Activated T-helper 1 cell treated with anti-CD3 and anti-CD28 coated beads, Interleukin-2, amount 50 U/mL, for 16 hours (primary cell): ENCODE data around the gene MKI67.

Experiments used
- DNase-seq, 2 donors: peaks; one replicate each; pipeline ENCODE4 v3.0.0-alpha.2; 2020; ENCODE audit warnings: low read depth in 1 of 2, low spot score in 1 of 2

The MKI67 gene

GRCh38 chr10:128086003-128086863, 40.0 kb downstream of the MKI67 start:
- DNase-seq: no peak

GRCh38 chr10:128084991-128085390, 41.2 kb downstream of the MKI67 start:
- no peak for DNase-seq

DNA sequence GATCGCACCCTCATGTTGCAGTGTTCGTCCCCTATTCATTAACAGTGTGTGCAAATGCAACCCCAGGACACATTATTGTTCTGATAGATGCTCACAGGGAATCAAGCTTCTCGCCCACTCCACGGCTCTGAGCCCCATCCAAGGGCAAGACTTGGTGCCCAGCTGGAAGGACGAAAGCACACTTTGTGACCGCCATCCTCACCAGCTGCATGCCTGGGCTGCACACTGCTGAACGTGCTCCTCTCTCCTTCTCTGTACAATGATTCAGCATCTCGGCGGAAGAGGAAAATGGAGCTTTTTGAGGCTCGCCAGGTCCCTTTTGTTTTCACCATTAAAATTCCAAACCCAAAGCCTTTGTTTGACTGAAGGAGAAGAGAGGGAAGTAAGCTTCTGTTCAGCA, 41.9 kb downstream of the MKI67 start:
- DNase-seq: no peak

GRCh38 chr10:128083191-128083895, 42.9 kb downstream of the MKI67 start:
- DNase-seq: no peak

DNA sequence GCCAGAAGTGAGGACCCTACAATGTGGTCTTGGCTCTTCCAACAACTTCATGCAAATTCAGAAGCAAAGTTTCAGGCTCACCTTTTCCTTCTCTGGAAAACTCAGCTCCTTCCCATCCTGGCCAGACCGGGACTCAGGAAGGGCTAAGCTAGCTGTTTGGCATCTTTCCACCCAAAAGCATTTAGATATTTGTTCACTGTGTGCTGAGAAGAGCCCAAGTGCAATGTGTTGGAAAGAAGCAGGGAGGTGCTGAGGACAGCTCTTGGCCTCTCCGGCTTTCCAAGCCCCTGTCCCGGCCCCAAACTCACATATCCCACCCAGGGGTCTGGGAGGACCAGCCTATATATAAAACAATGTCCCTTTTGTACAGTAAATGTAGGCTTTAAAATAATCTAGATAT, 44.5 kb downstream of the MKI67 start:
- no peak for DNase-seq

DNA sequence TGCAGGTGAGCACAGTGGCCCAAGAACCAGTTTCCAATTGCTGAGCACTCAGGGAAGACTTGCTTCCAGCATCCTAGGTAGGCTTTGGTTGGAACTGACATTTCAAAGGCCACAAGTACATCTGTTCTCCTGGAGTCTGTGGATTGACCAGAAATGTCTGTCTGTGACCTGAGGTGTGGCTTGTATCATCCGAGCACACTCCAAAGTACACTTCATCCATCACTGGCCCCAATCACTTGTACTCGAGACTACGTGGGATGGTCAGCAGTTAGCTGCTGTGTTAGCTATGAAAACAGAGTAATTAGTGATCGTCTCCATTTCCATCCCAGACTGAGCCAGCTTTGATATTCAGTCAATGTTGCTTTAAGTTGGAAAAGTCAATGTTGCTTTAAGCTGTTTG, 45.0 kb downstream of the MKI67 start:
- no peak for DNase-seq

- DNase-seq: no peak
Measured at GRCh38 chr10:128080641-128081040, 45.6 kb downstream of the MKI67 start.

DNA sequence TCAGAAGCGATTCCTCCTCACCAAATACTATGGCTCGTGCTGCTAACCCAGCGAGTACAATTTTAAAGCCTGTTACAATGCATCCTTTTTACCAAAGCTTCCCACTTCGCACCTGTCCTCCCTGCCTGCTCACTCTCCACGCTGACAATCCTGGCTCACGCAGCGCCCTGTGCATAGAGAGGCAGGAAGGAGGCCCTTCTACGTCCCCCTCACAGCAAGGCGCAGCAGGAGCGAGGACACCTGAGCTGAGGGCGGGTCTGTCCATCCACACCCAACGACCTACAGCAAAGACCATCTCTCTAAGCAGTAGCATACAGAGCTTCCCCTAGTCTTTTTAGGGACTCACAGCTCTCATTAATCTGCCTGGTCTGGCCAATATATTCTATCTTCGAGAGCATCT, 46.0 kb downstream of the MKI67 start:
- no peak for DNase-seq

- no peak for DNase-seq
Measured at GRCh38 chr10:128078136-128078969, 47.9 kb downstream of the MKI67 start.

- DNase-seq: no peak
Measured at GRCh38 chr10:128077155-128077875, 48.9 kb downstream of the MKI67 start.

DNA sequence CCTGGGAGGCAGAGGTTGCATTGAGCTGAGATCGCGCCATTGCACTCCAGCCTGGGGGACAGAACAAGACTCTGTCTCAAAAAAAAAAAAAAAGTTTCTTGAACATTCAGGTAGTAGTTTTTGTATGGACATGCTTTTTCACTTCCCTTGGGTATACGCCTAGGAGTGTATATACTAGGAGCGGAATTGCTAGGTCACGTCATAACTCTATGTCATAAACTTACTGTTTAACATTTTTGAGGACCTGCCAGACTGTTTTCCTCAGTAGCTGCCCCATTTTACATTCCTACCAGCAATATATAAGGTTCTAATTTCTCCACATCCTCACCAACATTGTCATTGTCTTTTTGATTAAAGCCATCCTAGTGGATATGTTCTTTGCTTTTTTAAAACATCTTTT, 51.6 kb downstream of the MKI67 start:
- DNase-seq: no peak

DNA sequence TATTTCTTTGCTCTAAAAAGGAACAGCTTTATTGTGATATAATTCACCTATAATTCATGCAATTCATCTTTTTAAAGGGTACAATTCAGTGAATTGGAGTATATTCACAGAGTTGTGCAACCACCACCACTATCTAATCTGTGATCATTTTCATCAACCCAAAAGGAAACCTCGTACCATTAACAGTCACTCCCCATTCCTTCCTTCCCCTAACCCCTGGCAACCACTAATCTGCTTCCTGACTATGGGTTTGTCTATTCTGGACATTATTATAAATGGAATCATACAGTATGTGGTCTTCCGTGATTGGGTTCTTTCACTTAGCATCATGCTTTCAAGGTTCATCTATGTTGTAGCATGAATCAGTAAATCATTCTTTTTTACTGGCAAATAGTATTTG, 52.3 kb downstream of the MKI67 start:
- DNase-seq: no peak

DNA sequence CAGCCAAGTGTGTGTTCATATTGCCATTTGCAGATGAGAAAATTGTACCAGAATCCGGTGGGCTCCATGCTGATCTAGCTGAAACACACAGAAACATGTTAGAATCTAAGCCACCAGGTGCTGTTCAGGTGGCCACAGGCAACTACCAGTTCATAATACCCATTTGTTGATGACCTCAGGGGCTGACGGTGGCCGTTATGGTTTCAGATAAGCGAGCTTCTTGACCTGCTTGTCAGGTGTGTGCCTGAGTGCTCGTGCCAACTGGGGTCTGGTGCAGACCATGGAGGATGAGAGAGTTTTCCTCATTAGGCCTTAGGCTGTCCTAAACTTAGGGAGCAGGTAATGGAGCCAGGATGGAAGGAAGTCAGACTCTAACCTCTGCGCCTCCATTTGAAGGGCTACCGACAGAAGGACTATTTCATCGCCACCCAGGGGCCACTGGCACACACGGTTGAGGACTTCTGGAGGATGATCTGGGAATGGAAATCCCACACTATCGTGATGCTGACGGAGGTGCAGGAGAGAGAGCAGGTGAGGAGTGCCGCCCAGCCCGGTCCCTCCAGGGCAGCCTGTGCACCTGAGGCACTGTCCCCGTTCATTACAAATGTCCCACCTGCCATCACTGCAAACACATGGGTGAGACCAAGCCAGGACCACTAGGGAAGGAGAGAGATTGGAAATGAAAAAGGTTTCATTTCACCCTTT, 53.1 kb downstream of the MKI67 start:
- DNase-seq: no peak

DNA sequence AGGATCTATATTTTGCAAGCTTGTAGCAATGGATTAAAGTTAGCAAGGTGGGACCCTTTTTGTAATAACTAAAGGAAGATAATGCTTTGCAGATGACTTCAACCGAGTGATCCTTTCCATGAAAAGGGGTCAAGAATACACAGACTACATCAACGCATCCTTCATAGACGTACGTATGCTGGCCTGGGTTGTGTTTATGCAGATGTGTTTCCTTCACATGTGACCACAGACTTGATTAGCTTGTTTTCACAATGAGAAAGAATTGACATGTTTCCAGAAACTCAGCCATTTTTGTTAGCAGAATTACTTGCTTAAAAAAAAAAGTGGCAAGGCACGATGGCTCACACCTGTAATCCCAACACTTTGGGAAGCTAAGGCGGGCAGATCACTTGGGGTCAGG, 54.2 kb downstream of the MKI67 start:
- DNase-seq: no peak

GRCh38 chr10:128071417-128071782, 54.8 kb downstream of the MKI67 start:
- no peak for DNase-seq

DNA sequence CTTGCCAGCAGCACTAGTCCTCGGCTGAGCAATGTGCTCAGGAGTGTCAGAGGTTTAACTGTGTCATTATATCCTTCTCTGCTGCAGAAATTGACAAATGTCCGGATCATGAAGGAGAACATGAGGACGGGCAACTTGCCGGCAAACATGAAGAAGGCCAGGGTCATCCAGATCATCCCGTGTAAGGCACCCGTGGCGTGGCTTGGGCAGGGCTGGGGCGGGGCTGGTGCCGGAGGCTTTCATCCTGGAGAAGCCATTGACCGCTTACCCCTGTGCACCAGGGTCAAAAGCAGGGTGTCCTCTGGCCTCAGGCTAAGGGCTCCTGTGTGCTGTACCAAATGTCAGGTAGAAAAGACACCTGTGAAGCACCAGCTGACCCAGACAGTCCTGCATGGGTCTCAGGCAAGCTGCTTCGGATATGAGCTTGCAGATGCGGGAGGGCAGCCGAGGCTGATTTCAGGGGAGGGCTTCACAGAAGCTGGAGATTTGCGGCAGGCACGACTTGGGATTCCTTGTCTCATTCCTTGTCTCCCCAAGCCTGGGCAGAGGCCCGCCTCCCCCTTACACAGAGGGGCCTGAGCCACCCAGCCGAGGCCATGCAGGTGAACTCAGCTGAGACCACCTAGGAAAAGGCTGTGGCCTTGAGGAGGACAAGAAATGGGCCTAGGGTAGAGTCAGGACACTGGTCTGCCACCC, 55.4 kb downstream of the MKI67 start:
- DNase-seq: no peak

DNA sequence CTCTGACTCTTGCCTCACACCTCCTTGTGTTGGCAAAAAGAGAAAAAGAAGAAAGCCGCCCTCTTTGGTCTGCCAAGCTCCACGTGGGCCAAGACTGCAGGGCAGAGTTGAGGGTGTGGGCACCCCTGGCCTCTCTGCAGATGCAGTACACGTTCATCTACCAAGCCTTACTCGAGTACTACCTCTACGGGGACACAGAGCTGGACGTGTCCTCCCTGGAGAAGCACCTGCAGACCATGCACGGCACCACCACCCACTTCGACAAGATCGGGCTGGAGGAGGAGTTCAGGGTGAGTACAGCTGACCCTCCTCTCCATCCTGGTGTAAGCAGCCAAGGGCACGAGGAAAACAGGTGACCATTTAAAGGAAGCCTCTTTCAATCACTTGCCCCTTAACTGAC, 56.1 kb downstream of the MKI67 start:
- no peak for DNase-seq

GRCh38 chr10:128069351-128070051, 56.7 kb downstream of the MKI67 start:
- peak; percentile 68 to 72 for DNase-seq
